Endothelial cell of umbilical vein (primary cell): Measurements from ENCODE around the gene FKBP6. TPM values are rescaled to one million over a fixed set of nuclear protein-coding genes. Genes with fewer than 3 reads are reported as not detected.

ENCODE experiments used
- BruUV-seq: library from RNA; stranded (reverse); fragments of 400-500 nt; replicated peaks from 2 replicates; lab custom pipeline; 2021; lab: Mats Ljungman, UMichigan
- CTCF ChIA-PET: fragments of 300-600, 350-600 bp; sonication (Branson Sonifier 250); formaldehyde crosslinking; loops from one replicate; lab custom pipeline; 2021; ENCODE audit warnings: antibody characterized with exemption, inconsistent platforms; lab: Charles Lee
- POLR2A ChIA-PET: fragments of 300-600, 350-600 bp; sonication (Branson Sonifier 250); formaldehyde crosslinking; loops from one replicate; lab custom pipeline; 2021; ENCODE audit warnings: antibody characterized with exemption, inconsistent platforms; lab: Charles Lee
- DNase-seq: peaks from one replicate; pipeline ENCODE4 v3.0.0-alpha.2; 2011; ENCODE audit warnings: low read depth, low spot score
- FAIRE-seq: peaks from 2 replicates; lab custom pipeline; 2011; peaks lifted over from hg19 to GRCh38; lab: Jason Lieb, UNC
- H2AFZ ChIP-seq: 2 replicates; pipeline ENCODE4 v1.6.0; 2012; ENCODE audit warnings: low read depth, low read length, control low read depth, inconsistent platforms
- H3K27ac ChIP-seq: 2 replicates; pipeline ENCODE4 v1.5.1; 2011; ENCODE audit warnings: low read depth, mild to moderate bottlenecking, control low read depth, low read length, moderate library complexity; ENCODE audit not compliant: insufficient read depth
- H3K27me3 ChIP-seq, 2 experiments: 2 replicates each; pipeline versions ENCODE4 v1.6.0 to v1.6.1; 2011; ENCODE audit warnings: low read length in 2 of 2, mixed read lengths in 1 of 2; ENCODE audit not compliant: control insufficient read depth in 2 of 2, insufficient read depth in 2 of 2
- H3K36me3 ChIP-seq, 2 experiments: 2 replicates in 1 of 2; 3 replicates in 1 of 2; pipeline ENCODE4 v1.5.1; 2011; ENCODE audit warnings: low read length in 2 of 2, mild to moderate bottlenecking in 1 of 2, moderate library complexity in 1 of 2; ENCODE audit not compliant: control insufficient read depth in 2 of 2, insufficient read depth in 2 of 2; ENCODE audit errors: extremely low read depth in 1 of 2
- H3K4me1 ChIP-seq: 3 replicates; pipeline ENCODE4 v1.5.1; 2011; ENCODE audit warnings: mild to moderate bottlenecking, low read length; ENCODE audit not compliant: control insufficient read depth, insufficient read depth; ENCODE audit errors: extremely low read depth
- H3K4me2 ChIP-seq: 2 replicates; pipeline ENCODE4 v1.6.1; 2011; ENCODE audit warnings: low read length, control low read depth, mixed read lengths; ENCODE audit not compliant: insufficient read depth
- H3K4me3 ChIP-seq, 3 experiments: fragments of 200-600 bp in 1 of 3; sonication (generic), shearing (Covaris generic) in 1 of 3; replicated peaks in 1 of 3; 2 replicates each; pipeline ENCODE4 v1.5.1; 2011 to 2016; ENCODE audit warnings: control low read depth in 3 of 3, low read length in 3 of 3, mild to moderate bottlenecking in 2 of 3, inconsistent platforms in 1 of 3, low read depth in 1 of 3, moderate library complexity in 1 of 3; ENCODE audit not compliant: insufficient read depth in 1 of 3
- H3K79me2 ChIP-seq: 2 replicates; pipeline ENCODE4 v1.6.0; 2012; ENCODE audit warnings: low read length, inconsistent platforms; ENCODE audit not compliant: control insufficient read depth, insufficient read depth
- H3K9ac ChIP-seq: replicated peaks from 2 replicates; pipeline ENCODE3; 2011; ENCODE audit warnings: low read length, control low read depth; ENCODE audit not compliant: insufficient read depth; ENCODE audit errors: extremely low read depth
- H3K9me1 ChIP-seq: replicated peaks from 3 replicates; pipeline ENCODE4 v1.6.0; 2011; ENCODE audit warnings: mild to moderate bottlenecking, low read length; ENCODE audit not compliant: control insufficient read depth, insufficient read depth; ENCODE audit errors: extremely low read depth
- H3K9me3 ChIP-seq: replicated peaks from 2 replicates; pipeline ENCODE4 v1.5.1; 2012; ENCODE audit warnings: low read length, inconsistent platforms; ENCODE audit not compliant: control insufficient read depth, insufficient read depth
- H4K20me1 ChIP-seq: replicated peaks from 2 replicates; pipeline ENCODE3; 2011; ENCODE audit warnings: mild to moderate bottlenecking, low read length; ENCODE audit not compliant: control insufficient read depth, insufficient read depth; ENCODE audit errors: extremely low read depth
- CTCF ChIP-seq, 2 donors: IDR thresholded peaks; 1 replicate in 1 of 2; 2 replicates in 1 of 2; pipeline ENCODE4 v1.5.1; 2011; ENCODE audit warnings: low read length in 2 of 2, mild to moderate bottlenecking in 2 of 2, moderate library complexity in 2 of 2, control low read depth in 1 of 2, inconsistent platforms in 1 of 2, low read depth in 1 of 2; ENCODE audit not compliant: insufficient read depth in 1 of 2; ENCODE audit errors: extremely low read depth in 1 of 2
- EZH2 ChIP-seq: IDR thresholded peaks from 2 replicates; pipeline ENCODE4 v1.6.1; 2012; ENCODE audit warnings: borderline replicate concordance, low read depth, mild to moderate bottlenecking, moderate library complexity, low read length, inconsistent platforms; ENCODE audit not compliant: severe bottlenecking
- FOS ChIP-seq: IDR thresholded peaks from 2 replicates; pipeline ENCODE4 v1.6.1; 2011; ENCODE audit warnings: mild to moderate bottlenecking, low read length, moderate library complexity, borderline replicate concordance; ENCODE audit not compliant: insufficient read depth
- GATA2 ChIP-seq: IDR thresholded peaks from 2 replicates; pipeline ENCODE4 v1.7.0; 2011; ENCODE audit warnings: low read depth, mild to moderate bottlenecking, moderate library complexity, mixed read lengths, low read length; ENCODE audit not compliant: insufficient read length, insufficient read depth
- JUN ChIP-seq: IDR thresholded peaks from 2 replicates; pipeline ENCODE4 v1.6.1; 2011; ENCODE audit warnings: borderline replicate concordance, low read depth; ENCODE audit not compliant: insufficient read length, insufficient read depth
- MAX ChIP-seq: IDR thresholded peaks from 2 replicates; pipeline ENCODE4 v1.6.1; 2011; ENCODE audit not compliant: insufficient read depth, insufficient read length
- MYC ChIP-seq: IDR thresholded peaks from one replicate; pipeline ENCODE4 v1.6.1; 2011; ENCODE audit warnings: mild to moderate bottlenecking, low read depth, low read length
- POLR2A ChIP-seq: IDR thresholded peaks from 2 replicates; pipeline ENCODE4 v1.6.1; 2012; ENCODE audit warnings: low read depth, mild to moderate bottlenecking, control low read depth, low read length
- POLR2AphosphoS5 ChIP-seq: IDR thresholded peaks from 2 replicates; pipeline ENCODE4 v1.6.1; 2012; ENCODE audit warnings: low read depth, mild to moderate bottlenecking, control low read depth, low read length, moderate library complexity; ENCODE audit not compliant: insufficient read depth
- dilution Hi-C: fragments of 300-500 bp; cut with MboI; formaldehyde crosslinking; loops from one replicate; pipeline ENCODE4 v1.15.0; 2019; ENCODE audit warnings: low sequenced_read_pairs; ENCODE audit not compliant: extremely low pct_ligation_motif_present
- intact Hi-C: fragments of 100-400 bp; cut with micrococcal nuclease; formaldehyde crosslinking; loops from one replicate; pipeline ENCODE4 v1.10.0; 2022
- polyA plus RNA-seq, 4 experiments: library from polyadenylated mRNA; depleted of rRNA in 3 of 4; stranded (reverse) in 3 of 4; unstranded in 1 of 4; fragments of >200 nt; gene quantifications; 2 replicates each; pipeline versions ENCODE4 v1.2.1 to v1.2.3, GENCODE V29; 2011 to 2012; ENCODE audit warnings: missing spikeins in 1 of 4
- total RNA-seq: library from RNA; stranded (reverse); gene quantifications from 2 replicates; pipeline ENCODE4 v1.2.3, GENCODE V29; 2021

The FKBP6 gene
- total and polyA plus RNA-seq, 2 donors (not counting 3 experiments of a cell fraction or from before 2014, with no cell fraction given): 0.04 TPM; not detected in 1

- TF ChIP-seq POLR2AphosphoS5 (no peak), CTCF (IDR thresholded peaks at IDR 0.05; ENCODE audit: extremely low read depth in 1 of 2, insufficient read depth in 1 of 2, low read depth in 1 of 2, low read length in 2 of 2) (no peak)
- dilution Hi-C loops: no loop called here
- Histone ChIP-seq H2AFZ (no peak overlapping the region), H3K9ac (no peak overlapping the region), H3K36me3 (no peaks in the 10 kb centered on the region), H3K4me3 (no peak overlapping the region), H3K9me1 (no peaks in the 10 kb centered on the region), H3K27ac (no peak overlapping the region), H3K4me2 (no peak overlapping the region), H4K20me1 (no peaks in the 10 kb centered on the region), H3K4me1 (no peaks in the 10 kb centered on the region), H3K9me3 (no peaks in the 10 kb centered on the region), H3K79me2 (no peaks in the 10 kb centered on the region), H3K27me3 (peaks cover 2 to 4% of the 10 kb centered on the region in 2 experiments)
- POLR2A ChIA-PET: no interaction called here
- FAIRE-seq (no peak), DNase-seq (no peak)
- intact Hi-C loops: no loop called here
- no TSS peak for BruUV-seq
- CTCF ChIA-PET: interaction anchor here (1.0 kb wide), 1 partner anchor 9 kb away, joined by 3 read pairs; no protein-coding TSS in a partner anchor
Measured at GRCh38 chr7:73345951-73346350, 18.0 kb downstream of the FKBP6 start.

DNA sequence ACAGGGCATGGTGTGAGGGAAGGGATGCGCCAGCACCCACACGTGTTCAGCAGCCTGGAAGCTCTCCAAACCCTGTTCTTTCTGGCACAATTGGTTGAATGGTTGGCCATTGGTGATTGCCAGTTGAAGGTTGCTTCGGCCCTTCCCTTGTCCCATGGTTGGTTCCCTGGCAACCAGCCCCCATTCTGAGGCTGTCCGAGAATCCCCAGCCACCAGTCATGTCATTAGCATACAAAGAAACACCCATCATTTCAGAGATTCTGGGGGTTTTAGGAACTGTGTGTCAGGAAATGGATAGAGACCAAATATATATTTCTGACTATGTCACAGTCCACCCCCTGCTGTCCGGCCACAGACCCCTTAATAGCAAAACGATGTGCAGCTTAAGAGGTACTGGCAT lies 21.8 kb downstream of the FKBP6 start:
- Histone ChIP-seq H3K36me3 (no peaks in the 10 kb centered on the region), H3K4me2 (no peak overlapping the region), H3K9me1 (no peaks in the 10 kb centered on the region), H3K9ac (no peak overlapping the region), H3K4me1 (peaks cover 11% of the 10 kb centered on the region), H3K4me3 (no peak overlapping the region), H2AFZ (no peak overlapping the region), H4K20me1 (no peaks in the 10 kb centered on the region), H3K27me3 (peaks cover 2 to 3% of the 10 kb centered on the region in 2 experiments), H3K27ac (no peak overlapping the region), H3K9me3 (no peaks in the 10 kb centered on the region), H3K79me2 (no peaks in the 10 kb centered on the region)
- FAIRE-seq (no peak), DNase-seq (no peak)
- TF ChIP-seq MYC: no peak
- no peak for TF ChIP-seq POLR2AphosphoS5
- no peak for TF ChIP-seq GATA2
- TF ChIP-seq MAX: no peak
- TF ChIP-seq JUN: no peak
- TF ChIP-seq CTCF (IDR thresholded peaks at IDR 0.05; ENCODE audit: extremely low read depth in 1 of 2, insufficient read depth in 1 of 2, low read depth in 1 of 2, low read length in 2 of 2): no peak
- no peak for TF ChIP-seq POLR2A
- TF ChIP-seq FOS: no peak
- TF ChIP-seq EZH2: no peak
- dilution Hi-C loops (no loop called here), intact Hi-C loops (no loop called here)
- ChIA-PET CTCF (no interaction called here), POLR2A (no interaction called here)
- BruUV-seq: no TSS peak
